ENCODE measurements around the gene DNAJA3.

Gene DNAJA3

GRCh38 chr16:4387781-4388180 lies 37.9 kb upstream of the DNAJA3 start:
- no peak for DNase-seq (ENCODE audit: low spot score)
- ChIA-PET POLR2A (ENCODE audit: low non-redundant PET) (no interaction called here), CTCF (interaction anchor here (0.6 kb wide), 1 partner anchor 28 kb away, joined by 4 read pairs; no protein-coding TSS in a partner anchor)
- H3K27ac ChIP-seq: peak overlapping the region; percentile 95
- no peak for TF ChIP-seq CTCF (conservative IDR thresholded peaks at IDR 0.05; ENCODE audit: low read depth)

- peak overlapping the region; percentile 95 for H3K27ac ChIP-seq
- DNase-seq (ENCODE audit: low spot score): no peak
- ChIA-PET POLR2A (ENCODE audit: low non-redundant PET) (no interaction called here), CTCF (interaction anchor here (0.6 to 6.7 kb wide), 2 partner anchors 14 to 27 kb away, joined by 4 to 44 read pairs; no protein-coding TSS in a partner anchor)
- no peak for TF ChIP-seq CTCF (conservative IDR thresholded peaks at IDR 0.05; ENCODE audit: low read depth)
Measured at GRCh38 chr16:4388271-4389021, 37.2 kb upstream of the DNAJA3 start.

GRCh38 chr16:4389051-4389955 lies 36.4 kb upstream of the DNAJA3 start:
- H3K27ac ChIP-seq: peak overlapping the region; percentile 95
- ChIA-PET POLR2A (ENCODE audit: low non-redundant PET) (no interaction called here), CTCF (interaction anchor here (0.6 to 6.7 kb wide), 3 partner anchors 13 to 27 kb away, joined by 5 to 44 read pairs (median 7); no protein-coding TSS in a partner anchor)
- DNase-seq (ENCODE audit: low spot score): no peak
- TF ChIP-seq CTCF (conservative IDR thresholded peaks at IDR 0.05; ENCODE audit: low read depth): no peak

- DNase-seq (ENCODE audit: low spot score): no peak
- TF ChIP-seq CTCF (conservative IDR thresholded peaks at IDR 0.05; ENCODE audit: low read depth): no peak
- POLR2A ChIA-PET (ENCODE audit: low non-redundant PET): no interaction called here
- CTCF ChIA-PET: interaction anchor here (0.8 to 6.7 kb wide), 2 partner anchors 12 to 28 kb away, joined by 7 to 44 read pairs; no protein-coding TSS in a partner anchor
- H3K27ac ChIP-seq: peak overlapping the region; percentile 95
Measured at GRCh38 chr16:4390266-4391260, 35.1 kb upstream of the DNAJA3 start.

GRCh38 chr16:4391631-4392381 lies 33.9 kb upstream of the DNAJA3 start:
- ChIA-PET POLR2A (ENCODE audit: low non-redundant PET) (no interaction called here), CTCF (interaction anchor here (0.7 to 6.7 kb wide), 5 partner anchors 11 to 52 kb away, joined by 3 to 44 read pairs (median 7); partner anchors contain the start of gene PAM16)
- H3K27ac ChIP-seq: peak overlapping the region; percentile 95
- DNase-seq (ENCODE audit: low spot score): no peak
- no peak for TF ChIP-seq CTCF (conservative IDR thresholded peaks at IDR 0.05; ENCODE audit: low read depth)
